Keratinocyte (primary cell): ENCODE measurements around the gene C18orf32. TPM values are rescaled to one million over a fixed set of nuclear protein-coding genes. Genes with fewer than 3 reads are reported as not detected.

Experiments used
- DNase-seq: peaks from one replicate; pipeline ENCODE4 v3.0.0-alpha.2; 2011; ENCODE audit warnings: low read depth, missing footprints, low spot score
- FAIRE-seq: peaks from 2 replicates; lab custom pipeline; 2011; peaks lifted over from hg19 to GRCh38; lab: Jason Lieb, UNC
- H2AFZ ChIP-seq: 2 replicates; pipeline ENCODE4 v1.6.0; 2012; ENCODE audit warnings: low read length, control low read depth, inconsistent platforms; ENCODE audit not compliant: control insufficient read depth
- H3K27ac ChIP-seq: 2 replicates; pipeline ENCODE4 v1.5.1; 2011; ENCODE audit warnings: low read length; ENCODE audit not compliant: control insufficient read depth, insufficient read depth
- H3K27me3 ChIP-seq: 3 replicates; pipeline ENCODE4 v1.6.0; 2011; ENCODE audit warnings: low read length; ENCODE audit not compliant: control insufficient read depth, insufficient read depth; ENCODE audit errors: extremely low read depth
- H3K36me3 ChIP-seq, 2 experiments: 2 replicates in 1 of 2; 3 replicates in 1 of 2; pipeline ENCODE4 v1.5.1; 2011; ENCODE audit warnings: low read length in 2 of 2, mild to moderate bottlenecking in 1 of 2; ENCODE audit not compliant: control insufficient read depth in 2 of 2, insufficient read depth in 2 of 2; ENCODE audit errors: extremely low read depth in 1 of 2
- H3K4me1 ChIP-seq: 3 replicates; pipeline ENCODE4 v1.5.1; 2011; ENCODE audit warnings: low read length; ENCODE audit not compliant: control insufficient read depth, insufficient read depth; ENCODE audit errors: extremely low read depth
- H3K4me2 ChIP-seq: 3 replicates; pipeline ENCODE4 v1.6.0; 2011; ENCODE audit warnings: low read depth, low read length; ENCODE audit not compliant: control insufficient read depth, insufficient read depth; ENCODE audit errors: extremely low read depth
- H3K4me3 ChIP-seq, 3 experiments: fragments of 200-600 bp in 1 of 3; sonication (generic) in 1 of 3; 2 replicates in 2 of 3; 3 replicates in 1 of 3; pipeline ENCODE4 v1.5.1; 2011 to 2016; ENCODE audit warnings: low read length in 3 of 3, mild to moderate bottlenecking in 3 of 3, control low read depth in 2 of 3, inconsistent platforms in 1 of 3, low read depth in 1 of 3, mixed read lengths in 1 of 3, mixed run types in 1 of 3, moderate library complexity in 1 of 3; ENCODE audit not compliant: control insufficient read depth in 2 of 3, insufficient read depth in 2 of 3; ENCODE audit errors: extremely low read depth in 1 of 3
- H3K79me2 ChIP-seq: 2 replicates; pipeline ENCODE4 v1.6.0; 2012; ENCODE audit warnings: low read length; ENCODE audit not compliant: control insufficient read depth, insufficient read depth
- H3K9ac ChIP-seq: 3 replicates; pipeline ENCODE4 v1.6.0; 2011; ENCODE audit warnings: low read length; ENCODE audit not compliant: control insufficient read depth, insufficient read depth; ENCODE audit errors: extremely low read depth
- H3K9me1 ChIP-seq: 3 replicates; pipeline ENCODE4 v1.6.0; 2011; ENCODE audit warnings: low read length; ENCODE audit not compliant: control insufficient read depth, insufficient read depth; ENCODE audit errors: extremely low read depth
- H3K9me3 ChIP-seq: 2 replicates; pipeline ENCODE4 v1.5.1; 2012; ENCODE audit warnings: low read depth, low read length; ENCODE audit not compliant: control insufficient read depth
- H4K20me1 ChIP-seq: 3 replicates; pipeline ENCODE4 v1.6.0; 2011; ENCODE audit warnings: low read length; ENCODE audit not compliant: control insufficient read depth, insufficient read depth; ENCODE audit errors: extremely low read depth
- EZH2 ChIP-seq: IDR thresholded peaks from one replicate; pipeline ENCODE4 v1.6.1; 2012; ENCODE audit warnings: inconsistent platforms, mild to moderate bottlenecking, low read length, moderate library complexity
- dilution Hi-C: fragments of 300-500 bp; cut with MboI; formaldehyde crosslinking; loops from one replicate; pipeline ENCODE4 v1.7.0; 2020; ENCODE audit warnings: low sequenced_read_pairs; ENCODE audit not compliant: extremely low pct_ligation_motif_present
- polyA plus RNA-seq, 5 experiments: library from polyadenylated mRNA; depleted of rRNA in 3 of 5; stranded (reverse) in 3 of 5; stranded (forward) in 1 of 5; unstranded in 1 of 5; fragments of >200 nt; gene quantifications; 1 replicate in 1 of 5; 2 replicates in 3 of 5; 3 replicates in 1 of 5; pipeline versions ENCODE4 v1.2.1 to v1.2.3, GENCODE V29; 2011 to 2012; ENCODE audit warnings: missing spikeins in 2 of 5, low read depth in 1 of 5, low replicate concordance in 1 of 5
- TF ChIP-seq, protein P1 (sequence below), 3 experiments: IDR thresholded peaks in 1 of 3; conservative IDR thresholded peaks in 1 of 3; optimal IDR thresholded peaks in 1 of 3; 2 replicates in 2 of 3; 3 replicates in 1 of 3; pipeline versions ENCODE3 to v1.5.1; 2011; ENCODE audit warnings: low read length in 3 of 3, mild to moderate bottlenecking in 3 of 3, moderate library complexity in 2 of 3, control low read depth in 1 of 3, inconsistent platforms in 1 of 3; ENCODE audit not compliant: insufficient read depth in 2 of 3; ENCODE audit errors: extremely low read depth in 1 of 3

The C18orf32 gene
- polyA plus RNA-seq, 1 donor (not counting 4 experiments of a cell fraction or from before 2014, with no cell fraction given), result 35.7 TPM

DNA sequence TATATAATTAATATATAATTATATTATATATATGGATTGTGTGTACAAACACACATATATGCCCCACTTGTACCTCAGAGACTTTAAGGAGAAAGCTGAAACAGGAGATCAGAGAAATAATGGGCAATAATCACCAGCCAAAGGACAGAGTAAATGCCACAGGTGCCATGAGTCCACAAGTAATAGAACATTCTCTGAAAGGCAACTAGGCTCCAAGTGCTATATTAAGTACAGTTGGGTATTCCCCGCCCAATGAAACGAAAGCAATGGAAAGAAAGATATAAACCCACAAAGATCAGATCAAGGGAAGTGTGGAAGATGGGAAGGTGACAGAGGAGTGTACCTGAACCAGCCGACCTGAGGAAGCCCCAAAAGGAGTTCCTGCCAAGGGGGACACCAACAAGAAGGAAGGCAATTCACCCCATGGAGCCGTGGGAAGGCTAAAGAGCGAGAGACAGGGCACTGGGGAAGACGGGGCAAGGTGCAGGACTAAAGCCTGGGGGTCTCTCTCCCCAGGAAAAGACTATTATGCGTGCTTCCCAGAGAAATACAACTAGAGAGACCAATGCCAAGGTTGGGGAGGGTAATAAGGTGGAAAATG, 45.6 kb downstream of the C18orf32 start:
- TF ChIP-seq EZH2, result no peak
- TF ChIP-seq, protein P1, sequence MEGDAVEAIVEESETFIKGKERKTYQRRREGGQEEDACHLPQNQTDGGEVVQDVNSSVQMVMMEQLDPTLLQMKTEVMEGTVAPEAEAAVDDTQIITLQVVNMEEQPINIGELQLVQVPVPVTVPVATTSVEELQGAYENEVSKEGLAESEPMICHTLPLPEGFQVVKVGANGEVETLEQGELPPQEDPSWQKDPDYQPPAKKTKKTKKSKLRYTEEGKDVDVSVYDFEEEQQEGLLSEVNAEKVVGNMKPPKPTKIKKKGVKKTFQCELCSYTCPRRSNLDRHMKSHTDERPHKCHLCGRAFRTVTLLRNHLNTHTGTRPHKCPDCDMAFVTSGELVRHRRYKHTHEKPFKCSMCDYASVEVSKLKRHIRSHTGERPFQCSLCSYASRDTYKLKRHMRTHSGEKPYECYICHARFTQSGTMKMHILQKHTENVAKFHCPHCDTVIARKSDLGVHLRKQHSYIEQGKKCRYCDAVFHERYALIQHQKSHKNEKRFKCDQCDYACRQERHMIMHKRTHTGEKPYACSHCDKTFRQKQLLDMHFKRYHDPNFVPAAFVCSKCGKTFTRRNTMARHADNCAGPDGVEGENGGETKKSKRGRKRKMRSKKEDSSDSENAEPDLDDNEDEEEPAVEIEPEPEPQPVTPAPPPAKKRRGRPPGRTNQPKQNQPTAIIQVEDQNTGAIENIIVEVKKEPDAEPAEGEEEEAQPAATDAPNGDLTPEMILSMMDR (optimal IDR thresholded peaks at IDR 0.05 in 1 of 3, IDR thresholded peaks at IDR 0.05 in 1 of 3, conservative IDR thresholded peaks at IDR 0.05 in 1 of 3; ENCODE audit: extremely low read depth in 1 of 3, insufficient read depth in 2 of 3, low read length in 3 of 3), result no peak
- H3K4me3 ChIP-seq, result no peak overlapping the region
- no peak overlapping the region for H3K4me2 ChIP-seq
- no peak overlapping the region for H3K9ac ChIP-seq
- H2AFZ ChIP-seq, result no peak overlapping the region
- no peak for DNase-seq
- no peaks in the 10 kb centered on the region for H3K4me1 ChIP-seq
- peaks cover 15% of the 10 kb centered on the region for H3K79me2 ChIP-seq
- H3K36me3 ChIP-seq, result no peaks in the 10 kb centered on the region
- no peak overlapping the region for H3K27ac ChIP-seq
- no peaks in the 10 kb centered on the region for H4K20me1 ChIP-seq
- no peaks in the 10 kb centered on the region for H3K9me1 ChIP-seq
- H3K9me3 ChIP-seq, result no peaks in the 10 kb centered on the region
- H3K27me3 ChIP-seq, result no peaks in the 10 kb centered on the region
- dilution Hi-C loops, result no loop called here
- no peak for FAIRE-seq

DNA sequence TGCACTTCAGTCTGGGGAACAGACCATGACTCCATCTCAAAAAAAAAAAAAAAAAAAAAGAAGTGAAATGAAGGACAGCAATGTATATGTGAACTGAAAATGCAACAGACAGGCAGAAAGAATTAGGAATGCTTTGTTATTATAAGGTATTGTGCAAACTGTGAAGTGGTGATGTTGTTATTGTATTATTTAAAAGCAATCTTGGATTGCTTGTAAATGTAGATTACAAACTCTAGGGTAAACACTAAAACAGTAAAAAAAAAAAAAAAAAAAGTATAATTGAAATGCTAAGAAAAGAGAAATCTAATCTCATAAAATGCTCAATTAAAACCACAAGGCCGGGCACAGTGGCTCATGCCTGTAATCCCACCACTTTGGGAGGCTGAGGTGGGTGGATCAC, 51.9 kb downstream of the C18orf32 start:
- Histone ChIP-seq H3K4me1 (peaks cover 11% of the 10 kb centered on the region), H3K9me3 (no peaks in the 10 kb centered on the region), H3K27me3 (no peaks in the 10 kb centered on the region), H3K9me1 (no peaks in the 10 kb centered on the region), H3K4me2 (no peak overlapping the region), H3K4me3 (no peak overlapping the region), H3K27ac (no peak overlapping the region), H2AFZ (no peak overlapping the region), H3K9ac (no peak overlapping the region), H3K79me2 (peaks cover 13% of the 10 kb centered on the region), H4K20me1 (no peaks in the 10 kb centered on the region), H3K36me3 (no peaks in the 10 kb centered on the region)
- no peak for DNase-seq
- no peak for TF ChIP-seq EZH2
- TF ChIP-seq, protein P1 (optimal IDR thresholded peaks at IDR 0.05 in 1 of 3, IDR thresholded peaks at IDR 0.05 in 1 of 3, conservative IDR thresholded peaks at IDR 0.05 in 1 of 3; ENCODE audit: extremely low read depth in 1 of 3, insufficient read depth in 2 of 3, low read length in 3 of 3), result no peak
- no peak for FAIRE-seq
- dilution Hi-C loops, result no loop called here
